Activated CD8-positive, alpha-beta memory T cell treated with anti-CD3 and anti-CD28 coated beads, Interleukin-2, amount 50 U/mL, for 4 hours (primary cell): ENCODE data around the gene VPS4A.
A peak's percentile ranks its signal among the peaks of the same experiment; 100 is the strongest.

ENCODE experiments used
- DNase-seq: peaks from one replicate; pipeline ENCODE4 v3.0.0-alpha.2; 2020

Gene VPS4A

GRCh38 chr16:69307856-69308255, 3.3 kb upstream of the VPS4A start:
- DNase-seq, result no peak

- DNase-seq, result no peak
Measured at GRCh38 chr16:69309316-69309715, 1.8 kb upstream of the VPS4A start.

- peak; percentile 48 for DNase-seq
Measured at GRCh38 chr16:69311533-69312387, 610 bp downstream of the VPS4A start.

GRCh38 chr16:69313469-69313868, 2.3 kb downstream of the VPS4A start:
- no peak for DNase-seq

- DNase-seq, result no peak
Measured at GRCh38 chr16:69314534-69314933, 3.4 kb downstream of the VPS4A start.

GRCh38 chr16:69315486-69316311, 4.5 kb downstream of the VPS4A start:
- no peak for DNase-seq

- DNase-seq, result no peak
Measured at GRCh38 chr16:69316595-69317034, 5.5 kb downstream of the VPS4A start.

GRCh38 chr16:69318177-69318910, 7.2 kb downstream of the VPS4A start:
- no peak for DNase-seq

- DNase-seq, result no peak
Measured at GRCh38 chr16:69318911-69319289, 7.8 kb downstream of the VPS4A start.

GRCh38 chr16:69319381-69319780, 8.2 kb downstream of the VPS4A start:
- no peak for DNase-seq

GRCh38 chr16:69319826-69320739, 8.9 kb downstream of the VPS4A start:
- DNase-seq, result no peak

- DNase-seq, result no peak
Measured at GRCh38 chr16:69320740-69321073, 9.6 kb downstream of the VPS4A start.

GRCh38 chr16:69321080-69321479, 9.9 kb downstream of the VPS4A start:
- no peak for DNase-seq

- DNase-seq, result no peak
Measured at GRCh38 chr16:69322343-69322742, 11.2 kb downstream of the VPS4A start.

GRCh38 chr16:69323415-69323814, 12.3 kb downstream of the VPS4A start:
- no peak for DNase-seq

- DNase-seq, result no peak
Measured at GRCh38 chr16:69324013-69324531, 12.9 kb downstream of the VPS4A start.

- DNase-seq, result no peak
Measured at GRCh38 chr16:69324585-69325253, 13.6 kb downstream of the VPS4A start.

GRCh38 chr16:69325784-69326171, 14.6 kb downstream of the VPS4A start:
- DNase-seq, result no peak

- no peak for DNase-seq
Measured at GRCh38 chr16:69326172-69326873, 15.2 kb downstream of the VPS4A start.

GRCh38 chr16:69327585-69328310, 16.6 kb downstream of the VPS4A start:
- no peak for DNase-seq
